GM12878 (cell line): ENCODE data around the gene CELSR3. TPM values are rescaled to one million over a fixed set of nuclear protein-coding genes. Genes with fewer than 3 reads are reported as not detected.

ENCODE experiments used
- ATF7 ChIP-seq: fragments of 450-650 bp; IDR thresholded peaks from 2 replicates; pipeline ENCODE4 v1.6.1; 2016; ENCODE audit warnings: low read depth, mild to moderate bottlenecking
- BRCA1 ChIP-seq: IDR thresholded peaks from 2 replicates; pipeline ENCODE4 v1.6.1; 2011; ENCODE audit warnings: low read depth, low read length, improper control_type of control experiment
- GABPA ChIP-seq: IDR thresholded peaks from 2 replicates; pipeline ENCODE4 v1.6.1; 2014; ENCODE audit warnings: antibody characterized with exemption, low read depth, mild to moderate bottlenecking, inconsistent platforms
- HCFC1 ChIP-seq: fragments of 150-350 bp; IDR thresholded peaks from 2 replicates; pipeline ENCODE4 v1.6.1; 2014; ENCODE audit warnings: low read length
- HDGF ChIP-seq: fragments of 450-650 bp; IDR thresholded peaks from 2 replicates; pipeline ENCODE4 v1.6.1; 2016; ENCODE audit warnings: antibody characterized with exemption
- IKZF1 ChIP-seq: fragments of 450-650 bp; conservative IDR thresholded peaks from 2 replicates; pipeline ENCODE4 v1.6.1; 2017; ENCODE audit warnings: antibody characterized with exemption, mild to moderate bottlenecking
- IKZF2 ChIP-seq, 2 experiments: fragments of 450-650 bp; IDR thresholded peaks; 2 replicates each; pipeline ENCODE4 v1.6.1; 2017; ENCODE audit warnings: mild to moderate bottlenecking in 2 of 2, moderate library complexity in 2 of 2
- KLF5 ChIP-seq: fragments of 450-650 bp; IDR thresholded peaks from 2 replicates; pipeline ENCODE4 v1.6.1; 2014; ENCODE audit warnings: mild to moderate bottlenecking; ENCODE audit not compliant: partially characterized antibody
- MEF2B ChIP-seq: fragments of 450-650 bp; IDR thresholded peaks from 2 replicates; pipeline ENCODE4 v1.6.1; 2018; ENCODE audit warnings: mild to moderate bottlenecking, moderate library complexity; ENCODE audit not compliant: partially characterized antibody, poor library complexity, severe bottlenecking
- MYB ChIP-seq: fragments of 150-350 bp; IDR thresholded peaks from 2 replicates; pipeline ENCODE4 v1.6.1; 2014; ENCODE audit warnings: mild to moderate bottlenecking, low read depth, low read length, borderline replicate concordance
- NR2F1 ChIP-seq: fragments of 450-650 bp; conservative IDR thresholded peaks from 2 replicates; pipeline ENCODE4 v1.6.1; 2017; ENCODE audit warnings: mild to moderate bottlenecking
- PAX5 ChIP-seq: IDR thresholded peaks from 2 replicates; pipeline ENCODE4 v1.6.1; 2011; ENCODE audit warnings: low read depth, low read length, borderline replicate concordance
- PML ChIP-seq: IDR thresholded peaks from 2 replicates; pipeline ENCODE4 v1.6.1; 2012; ENCODE audit warnings: low read length, inconsistent platforms
- RCOR1 ChIP-seq: conservative IDR thresholded peaks from 2 replicates; pipeline ENCODE4 v1.6.1; 2012; ENCODE audit warnings: low read depth, low read length, improper control_type of control experiment
- SUPT20H ChIP-seq: IDR thresholded peaks from 2 replicates; pipeline ENCODE4 v1.6.1; 2011; ENCODE audit warnings: low read depth, mild to moderate bottlenecking, low read length, moderate library complexity, borderline replicate concordance; ENCODE audit not compliant: control insufficient read depth
- ZNF24 ChIP-seq: fragments of 450-650 bp; IDR thresholded peaks from 2 replicates; pipeline ENCODE4 v1.6.1; 2017; ENCODE audit warnings: antibody characterized with exemption, mild to moderate bottlenecking
- ZNF622 ChIP-seq: fragments of 450-650 bp; IDR thresholded peaks from 2 replicates; pipeline ENCODE4 v1.6.1; 2017; ENCODE audit warnings: mild to moderate bottlenecking, inconsistent platforms
- ZZZ3 ChIP-seq: IDR thresholded peaks from 2 replicates; pipeline ENCODE4 v1.6.1; 2011; ENCODE audit warnings: low read depth; ENCODE audit not compliant: control insufficient read depth, insufficient read length
- polyA plus RNA-seq, 11 experiments: library from polyadenylated mRNA; depleted of rRNA in 4 of 11; unstranded in 6 of 11; stranded (reverse) in 5 of 11; fragments of >200 nt; fragmentation: Nextera tagmentation in 4 of 11; fragmentation: Illumina TruSeq in 1 of 11; extraction: Ambion mirVana in 4 of 11; extraction: Trizol in 1 of 11; gene quantifications; 1 replicate in 1 of 11; 2 replicates in 10 of 11; pipeline versions ENCODE4 v1.2.1 to v1.2.3, GENCODE V29; 2011 to 2016; ENCODE audit warnings: inconsistent platforms in 2 of 11, missing spikeins in 2 of 11, low read depth in 1 of 11
- total RNA-seq, 4 experiments: library from RNA; depleted of rRNA in 3 of 4; stranded (reverse); fragments of >200 nt in 3 of 4; fragmentation: Illumina TruSeq in 1 of 4; extraction: Trizol in 1 of 4; gene quantifications; 2 replicates each; pipeline versions ENCODE4 v1.2.1 to v1.2.3, GENCODE V29; 2013 to 2021
- TF ChIP-seq, protein P1 (sequence below): fragments of 450-650 bp; IDR thresholded peaks from 2 replicates; pipeline ENCODE4 v1.6.1; 2018; ENCODE audit warnings: borderline replicate concordance, mild to moderate bottlenecking; ENCODE audit not compliant: partially characterized antibody
- TF ChIP-seq, protein P2 (sequence below): IDR thresholded peaks from 2 replicates; pipeline ENCODE4 v1.6.1; 2012; ENCODE audit warnings: low read depth, low read length, improper control_type of control experiment
- TF ChIP-seq, protein P3 (sequence below): IDR thresholded peaks from 2 replicates; pipeline ENCODE4 v1.6.1; 2012; ENCODE audit warnings: low read depth, low read length, improper control_type of control experiment
- TF ChIP-seq, protein P4 (sequence below): fragments of 450-650 bp; IDR thresholded peaks from 2 replicates; pipeline ENCODE4 v1.6.1; 2018; ENCODE audit warnings: mild to moderate bottlenecking, low read depth, moderate library complexity; ENCODE audit not compliant: partially characterized antibody
- TF ChIP-seq, protein P5 (sequence below): IDR thresholded peaks from 2 replicates; pipeline ENCODE4 v1.6.1; 2012; ENCODE audit warnings: low read depth, low read length, improper control_type of control experiment

CELSR3 gene
- total and polyA plus RNA-seq, 10 of the 15 experiments (the other 5 are each of a cell fraction or from before 2014, with no cell fraction given), result 0.08 to 1.6 (median 0.57) TPM

DNA sequence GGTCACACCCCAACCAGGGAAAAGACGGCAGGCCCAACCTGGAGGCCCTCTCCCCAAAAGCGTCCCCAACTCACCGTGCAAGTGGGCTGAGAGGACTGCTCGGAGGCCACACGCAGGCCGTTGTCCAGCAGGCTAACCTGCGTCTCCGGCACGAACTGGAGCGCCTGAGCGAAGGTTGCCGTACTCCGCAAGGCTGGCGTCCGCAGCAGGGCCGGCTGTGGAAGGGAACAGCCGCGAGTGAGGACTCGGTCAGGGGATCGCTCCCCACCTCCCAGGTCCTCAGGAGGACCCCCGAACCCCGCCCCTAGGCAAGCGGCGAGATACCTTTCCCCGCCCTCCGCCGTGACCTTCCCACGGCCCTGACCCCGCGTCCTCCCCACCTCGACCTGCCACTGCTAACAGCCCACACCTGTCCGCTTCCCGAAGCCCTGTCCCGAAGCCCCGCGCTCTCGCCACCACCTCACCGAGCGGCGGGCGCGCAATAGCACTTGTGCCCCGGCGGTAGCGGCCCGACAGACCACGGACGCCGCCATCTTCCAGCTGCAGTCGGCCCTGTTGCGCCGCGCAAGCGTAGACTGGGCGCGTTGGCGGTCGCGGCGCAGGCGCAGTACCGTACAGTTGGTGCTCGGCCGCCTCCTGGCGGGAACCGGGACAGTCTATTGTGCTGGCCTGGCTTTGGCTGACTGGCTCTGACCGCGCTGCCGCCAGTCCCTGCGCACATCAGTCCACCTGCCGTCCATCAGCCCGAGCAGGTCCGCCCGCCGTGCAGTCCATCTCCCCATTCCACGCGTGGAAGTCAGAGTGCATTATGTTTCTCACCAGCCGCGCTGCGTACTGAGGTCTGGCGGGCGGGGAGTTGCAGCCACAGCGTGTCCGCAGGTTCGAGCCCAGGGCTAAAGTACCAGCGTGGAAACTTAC is 53.3 kb downstream of the CELSR3 start, which contains the start of gene UQCRC1 (continued):
- TF ChIP-seq, protein P1, sequence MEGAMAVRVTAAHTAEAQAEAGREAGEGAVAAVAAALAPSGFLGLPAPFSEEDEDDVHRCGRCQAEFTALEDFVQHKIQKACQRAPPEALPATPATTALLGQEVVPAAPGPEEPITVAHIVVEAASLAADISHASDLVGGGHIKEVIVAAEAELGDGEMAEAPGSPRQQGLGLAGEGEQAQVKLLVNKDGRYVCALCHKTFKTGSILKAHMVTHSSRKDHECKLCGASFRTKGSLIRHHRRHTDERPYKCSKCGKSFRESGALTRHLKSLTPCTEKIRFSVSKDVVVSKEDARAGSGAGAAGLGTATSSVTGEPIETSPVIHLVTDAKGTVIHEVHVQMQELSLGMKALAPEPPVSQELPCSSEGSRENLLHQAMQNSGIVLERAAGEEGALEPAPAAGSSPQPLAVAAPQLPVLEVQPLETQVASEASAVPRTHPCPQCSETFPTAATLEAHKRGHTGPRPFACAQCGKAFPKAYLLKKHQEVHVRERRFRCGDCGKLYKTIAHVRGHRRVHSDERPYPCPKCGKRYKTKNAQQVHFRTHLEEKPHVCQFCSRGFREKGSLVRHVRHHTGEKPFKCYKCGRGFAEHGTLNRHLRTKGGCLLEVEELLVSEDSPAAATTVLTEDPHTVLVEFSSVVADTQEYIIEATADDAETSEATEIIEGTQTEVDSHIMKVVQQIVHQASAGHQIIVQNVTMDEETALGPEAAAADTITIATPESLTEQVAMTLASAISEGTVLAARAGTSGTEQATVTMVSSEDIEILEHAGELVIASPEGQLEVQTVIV, result no peak
- TF ChIP-seq GABPA (no peak), IKZF1 (peak; percentile 94), SUPT20H (no peak), PAX5 (peak; percentile 64; the same call in 1 of the 2 replicates), ZZZ3 (no peak), KLF5 (no peak), MYB (no peak), HCFC1 (no peak; the same call in 1 of the 2 replicates), BRCA1 (no peak), NR2F1 (peak; percentile 96), MEF2B (no peak), ZNF622 (no peak), ZNF24 (no peak), PML (no peak; the same call in 1 of the 2 replicates), IKZF2 (IDR thresholded peaks at IDR 0.05) (no peak), RCOR1 (0 out of 2 replicates have a peak, but pooled peaks have one; percentile 6), HDGF (peak; percentile 80), ATF7 (no peak)
- TF ChIP-seq, protein P2, sequence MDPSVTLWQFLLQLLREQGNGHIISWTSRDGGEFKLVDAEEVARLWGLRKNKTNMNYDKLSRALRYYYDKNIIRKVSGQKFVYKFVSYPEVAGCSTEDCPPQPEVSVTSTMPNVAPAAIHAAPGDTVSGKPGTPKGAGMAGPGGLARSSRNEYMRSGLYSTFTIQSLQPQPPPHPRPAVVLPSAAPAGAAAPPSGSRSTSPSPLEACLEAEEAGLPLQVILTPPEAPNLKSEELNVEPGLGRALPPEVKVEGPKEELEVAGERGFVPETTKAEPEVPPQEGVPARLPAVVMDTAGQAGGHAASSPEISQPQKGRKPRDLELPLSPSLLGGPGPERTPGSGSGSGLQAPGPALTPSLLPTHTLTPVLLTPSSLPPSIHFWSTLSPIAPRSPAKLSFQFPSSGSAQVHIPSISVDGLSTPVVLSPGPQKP, result no peak
- TF ChIP-seq, protein P3, sequence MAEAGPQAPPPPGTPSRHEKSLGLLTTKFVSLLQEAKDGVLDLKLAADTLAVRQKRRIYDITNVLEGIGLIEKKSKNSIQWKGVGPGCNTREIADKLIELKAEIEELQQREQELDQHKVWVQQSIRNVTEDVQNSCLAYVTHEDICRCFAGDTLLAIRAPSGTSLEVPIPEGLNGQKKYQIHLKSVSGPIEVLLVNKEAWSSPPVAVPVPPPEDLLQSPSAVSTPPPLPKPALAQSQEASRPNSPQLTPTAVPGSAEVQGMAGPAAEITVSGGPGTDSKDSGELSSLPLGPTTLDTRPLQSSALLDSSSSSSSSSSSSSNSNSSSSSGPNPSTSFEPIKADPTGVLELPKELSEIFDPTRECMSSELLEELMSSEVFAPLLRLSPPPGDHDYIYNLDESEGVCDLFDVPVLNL, result 0 out of 2 replicates have a peak, but pooled peaks have one; percentile 64
- TF ChIP-seq, protein P4, sequence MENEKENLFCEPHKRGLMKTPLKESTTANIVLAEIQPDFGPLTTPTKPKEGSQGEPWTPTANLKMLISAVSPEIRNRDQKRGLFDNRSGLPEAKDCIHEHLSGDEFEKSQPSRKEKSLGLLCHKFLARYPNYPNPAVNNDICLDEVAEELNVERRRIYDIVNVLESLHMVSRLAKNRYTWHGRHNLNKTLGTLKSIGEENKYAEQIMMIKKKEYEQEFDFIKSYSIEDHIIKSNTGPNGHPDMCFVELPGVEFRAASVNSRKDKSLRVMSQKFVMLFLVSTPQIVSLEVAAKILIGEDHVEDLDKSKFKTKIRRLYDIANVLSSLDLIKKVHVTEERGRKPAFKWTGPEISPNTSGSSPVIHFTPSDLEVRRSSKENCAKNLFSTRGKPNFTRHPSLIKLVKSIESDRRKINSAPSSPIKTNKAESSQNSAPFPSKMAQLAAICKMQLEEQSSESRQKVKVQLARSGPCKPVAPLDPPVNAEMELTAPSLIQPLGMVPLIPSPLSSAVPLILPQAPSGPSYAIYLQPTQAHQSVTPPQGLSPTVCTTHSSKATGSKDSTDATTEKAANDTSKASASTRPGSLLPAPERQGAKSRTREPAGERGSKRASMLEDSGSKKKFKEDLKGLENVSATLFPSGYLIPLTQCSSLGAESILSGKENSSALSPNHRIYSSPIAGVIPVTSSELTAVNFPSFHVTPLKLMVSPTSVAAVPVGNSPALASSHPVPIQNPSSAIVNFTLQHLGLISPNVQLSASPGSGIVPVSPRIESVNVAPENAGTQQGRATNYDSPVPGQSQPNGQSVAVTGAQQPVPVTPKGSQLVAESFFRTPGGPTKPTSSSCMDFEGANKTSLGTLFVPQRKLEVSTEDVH, result no peak
- TF ChIP-seq, protein P5, sequence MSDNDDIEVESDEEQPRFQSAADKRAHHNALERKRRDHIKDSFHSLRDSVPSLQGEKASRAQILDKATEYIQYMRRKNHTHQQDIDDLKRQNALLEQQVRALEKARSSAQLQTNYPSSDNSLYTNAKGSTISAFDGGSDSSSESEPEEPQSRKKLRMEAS, result no peak
